G401 (cell line): ENCODE measurements around the gene ERP27. TPM values are rescaled to one million over a fixed set of nuclear protein-coding genes. Genes with fewer than 3 reads are reported as not detected.

Experiments used
- DNase-seq: peaks from one replicate; pipeline ENCODE4 v3.0.0-alpha.2; 2015; ENCODE audit warnings: low spot score
- in situ Hi-C: cut with HindIII; loops from 2 replicates; pipeline ENCODE4 v1.10.0; 2016; ENCODE audit warnings: low sequenced_read_pairs, mixed read lengths
- total RNA-seq: library from RNA; depleted of rRNA; stranded (reverse); fragments of >200 nt; shearing (Covaris generic); gene quantifications from 2 replicates; pipeline ENCODE4 v1.2.3, GENCODE V29; 2014; rRNA removed

ERP27 gene
- total RNA-seq, 1 experiment from 2014 or later = not detected

DNA sequence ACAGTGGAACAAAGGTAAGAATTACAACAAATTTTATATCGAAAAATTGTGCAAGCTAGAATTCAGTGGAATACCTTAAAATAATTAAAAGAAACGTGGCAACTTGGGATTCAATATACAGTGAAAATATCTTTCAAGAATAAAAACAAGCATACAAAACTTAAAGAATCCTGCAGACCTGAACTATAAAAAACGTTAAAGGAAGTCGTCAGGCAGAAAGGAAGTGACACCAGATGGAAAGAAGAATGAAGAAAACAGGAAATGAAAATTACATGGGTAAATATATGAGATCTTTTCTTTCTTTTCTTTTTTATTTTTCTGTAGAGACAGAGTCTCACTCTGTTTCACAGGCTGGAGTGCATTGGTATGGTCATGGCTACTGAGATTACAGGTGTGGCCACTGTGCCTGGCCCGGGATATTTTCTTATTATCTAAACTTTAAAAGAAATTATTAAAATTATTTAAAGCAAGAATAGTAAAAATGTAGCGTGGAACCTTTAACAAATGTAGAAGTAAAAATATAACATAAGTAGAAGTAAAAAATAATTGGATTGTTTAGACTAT lies 57.4 kb downstream of the ERP27 start:
- in situ Hi-C loops = no loop called here
- no peak for DNase-seq

- no peak for DNase-seq
- in situ Hi-C loops = no loop called here
Observed at GRCh38 chr12:14879222-14879933, 59.0 kb downstream of the ERP27 start.

- no peak for DNase-seq
- in situ Hi-C loops = no loop called here
Observed at GRCh38 chr12:14878488-14878887, 59.8 kb downstream of the ERP27 start.

DNA sequence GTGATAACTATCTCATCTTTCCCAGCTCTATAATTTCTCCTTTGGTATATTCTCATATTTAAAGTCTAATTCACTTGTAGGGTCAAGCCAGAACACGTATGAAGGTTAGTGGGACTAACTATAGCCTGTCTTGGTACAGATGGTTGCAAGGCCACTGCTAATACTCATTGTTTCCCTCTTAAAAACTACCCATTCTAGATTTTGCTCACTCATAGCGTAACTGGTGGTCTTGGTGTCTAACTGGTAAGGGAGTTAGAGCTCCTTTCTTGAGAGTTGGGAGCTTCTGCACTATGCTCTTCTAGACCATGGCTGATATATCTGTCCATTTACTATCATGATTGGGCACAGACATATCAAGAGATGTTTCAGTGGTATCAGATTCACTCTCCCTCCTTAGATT lies 61.5 kb downstream of the ERP27 start:
- in situ Hi-C loops = no loop called here
- DNase-seq = no peak

- in situ Hi-C loops = no loop called here
Observed at GRCh38 chr12:14874882-14875281, 63.5 kb downstream of the ERP27 start.

DNA sequence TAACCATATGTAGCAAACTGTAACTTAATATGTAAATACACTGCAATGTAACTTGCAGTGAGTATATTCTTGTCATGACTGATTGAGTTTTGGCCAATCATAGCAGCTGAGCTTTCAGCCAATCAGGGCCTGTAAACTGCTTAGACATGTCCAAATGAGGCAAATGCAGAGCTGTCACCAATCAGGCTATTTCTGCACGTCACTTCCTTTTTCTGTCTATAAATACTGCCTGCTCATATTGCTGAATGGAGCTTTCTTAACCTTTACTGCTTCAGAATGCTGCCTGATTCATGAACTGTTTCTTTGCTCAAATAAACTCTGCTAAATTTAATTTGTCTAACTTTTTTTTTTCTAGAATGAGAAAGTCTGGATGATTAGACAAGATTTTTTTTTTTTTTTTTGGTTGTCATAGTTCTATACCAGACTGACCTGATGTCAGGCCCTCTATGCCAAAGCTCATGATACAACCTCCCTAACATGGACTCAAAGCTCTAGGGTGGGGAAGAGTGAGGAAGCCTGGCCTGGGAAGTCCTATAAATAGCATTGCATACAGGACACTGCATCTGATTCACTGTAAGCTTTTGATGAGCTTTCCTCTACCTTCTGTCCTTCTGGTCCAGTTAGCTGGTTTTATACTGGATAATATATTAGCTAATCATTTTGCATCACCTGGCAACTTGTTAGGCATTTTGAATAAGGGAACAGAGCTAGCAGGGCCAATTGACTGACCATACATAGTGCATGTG lies 64.7 kb downstream of the ERP27 start:
- peak; percentile 57 for DNase-seq

More at GRCh38 chr12:14874882-14875281, 63.5 kb downstream of the ERP27 start:
- peak; percentile 80 for DNase-seq

DNA sequence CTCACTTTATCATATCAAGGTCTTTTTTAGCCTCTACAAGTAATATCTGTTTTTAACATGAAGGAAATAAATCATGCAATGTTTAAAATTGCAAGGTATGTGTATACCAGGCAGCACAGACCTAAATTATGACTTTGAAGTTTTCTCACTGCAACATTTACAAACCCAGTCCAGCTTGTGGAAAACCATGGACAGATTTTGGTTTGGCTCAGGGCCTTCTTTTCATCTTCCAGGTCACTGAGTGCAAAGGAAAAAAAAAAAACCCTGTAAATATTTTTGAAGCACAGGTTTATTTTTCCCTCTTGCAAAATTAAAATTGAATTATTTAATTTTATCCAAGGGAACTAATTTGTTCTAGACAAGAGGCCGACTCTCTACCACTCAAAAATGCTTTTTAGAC lies 66.5 kb downstream of the ERP27 start:
- in situ Hi-C loops = no loop called here
- peak; percentile 85 for DNase-seq

More for the DNA sequence above, 64.7 kb downstream of the ERP27 start:
- in situ Hi-C loops = no loop called here

DNA sequence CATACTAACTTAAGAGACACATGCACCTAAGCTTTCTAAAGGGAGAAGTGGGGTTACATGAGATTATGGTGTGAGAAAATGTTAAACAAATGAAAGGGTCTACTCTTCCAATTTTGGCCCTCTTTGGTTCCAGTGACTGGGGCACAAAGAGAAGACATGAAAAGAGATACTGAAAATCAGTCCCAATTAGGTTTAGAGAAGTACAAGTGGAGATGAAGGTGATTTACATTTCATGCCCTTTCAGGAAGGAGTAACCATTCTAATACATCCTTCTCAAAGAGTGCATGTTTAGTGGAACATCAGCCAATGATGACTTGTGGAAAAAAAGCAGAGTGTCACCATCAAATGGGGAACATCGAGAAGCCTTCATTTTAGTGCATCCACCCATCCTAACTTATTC lies 67.1 kb downstream of the ERP27 start:
- DNase-seq = no peak
- in situ Hi-C loops = no loop called here

- in situ Hi-C loops = no loop called here
Observed at GRCh38 chr12:14868916-14869506, 69.3 kb downstream of the ERP27 start.

More at GRCh38 chr12:14868916-14869506, 69.3 kb downstream of the ERP27 start:
- no peak for DNase-seq

Other genes starting within 250 kb of the ERP27 start
- not detected in 2 replicates for gene GUCY2C, start 241.9 kb downstream of the ERP27 start, total RNA-seq
- gene WBP11, start 135.1 kb downstream of the ERP27 start, total RNA-seq = 17.8 and 18.4 TPM in 2 replicates
- gene C12orf60, start 134.9 kb downstream of the ERP27 start, total RNA-seq = 1.6 and 2.6 TPM in 2 replicates
- gene SMCO3, start 124.4 kb downstream of the ERP27 start, total RNA-seq = not detected in 2 replicates
- not detected in 2 replicates for gene ART4, start 95.0 kb downstream of the ERP27 start, total RNA-seq
- gene MGP, start 52.7 kb downstream of the ERP27 start, total RNA-seq = not detected in 2 replicates
- gene ARHGDIB, start 23.1 kb upstream of the ERP27 start, total RNA-seq = not detected in 2 replicates
- not detected in 2 replicates for gene PDE6H, start 34.5 kb upstream of the ERP27 start, total RNA-seq